Spleen (tissue), 11 donors: ENCODE data around the gene PDE6A. TPM values are rescaled to one million over a fixed set of nuclear protein-coding genes. Genes with fewer than 3 reads are reported as not detected.

Experiments
- DNase-seq: peaks from one replicate; pipeline ENCODE4 v3.0.0-alpha.2; 2020
- H3K27ac ChIP-seq, 8 donors: fragments of 200-600 bp; sonication (generic) in 7 of 8; 1 replicate in 4 of 8; 2 replicates in 4 of 8; pipeline versions ENCODE4 v1.5.0 to v1.8.0; 2016 to 2021; ENCODE audit warnings: inconsistent platforms in 4 of 8, mild to moderate bottlenecking in 4 of 8, moderate library complexity in 1 of 8
- H3K27me3 ChIP-seq, 7 donors: fragments of 200-600 bp; sonication (generic) in 6 of 7; replicated peaks in 1 of 7; 1 replicate in 4 of 7; 2 replicates in 3 of 7; pipeline versions ENCODE4 v1.5.0 to v1.8.0; 2016 to 2021; ENCODE audit warnings: inconsistent platforms in 3 of 7, mild to moderate bottlenecking in 1 of 7
- H3K36me3 ChIP-seq, 6 donors: fragments of 200-600 bp; sonication (generic) in 5 of 6; 1 replicate in 4 of 6; 2 replicates in 2 of 6; pipeline versions ENCODE4 v1.5.0 to v1.8.0; 2016 to 2021; ENCODE audit warnings: inconsistent platforms in 2 of 6
- H3K4me1 ChIP-seq, 6 donors: fragments of 200-600 bp; sonication (generic) in 5 of 6; 1 replicate in 3 of 6; 2 replicates in 3 of 6; pipeline versions ENCODE4 v1.5.0 to v1.8.0; 2016 to 2021; ENCODE audit warnings: inconsistent platforms in 3 of 6
- H3K4me3 ChIP-seq, 8 donors: fragments of 200-600 bp; sonication (generic) in 7 of 8; 1 replicate in 4 of 8; 2 replicates in 4 of 8; pipeline versions ENCODE4 v1.5.0 to v1.8.0; 2016 to 2021; ENCODE audit warnings: inconsistent platforms in 4 of 8, mild to moderate bottlenecking in 4 of 8, moderate library complexity in 2 of 8
- H3K9me3 ChIP-seq, 8 donors: fragments of 200-600 bp; sonication (generic) in 7 of 8; 1 replicate in 4 of 8; 2 replicates in 4 of 8; pipeline versions ENCODE4 v1.5.0 to v1.8.0; 2016 to 2021; ENCODE audit warnings: inconsistent platforms in 4 of 8
- POLR2A ChIP-seq, 3 donors: fragments of 450-650 bp; IDR thresholded peaks; one replicate each; pipeline ENCODE4 v1.5.1; 2017; ENCODE audit warnings: antibody characterized with exemption in 3 of 3, mild to moderate bottlenecking in 1 of 3
- POLR2AphosphoS5 ChIP-seq, 3 donors: sonication (generic); formaldehyde crosslinking; IDR thresholded peaks; one replicate each; pipeline ENCODE4 v1.5.1; 2017; ENCODE audit warnings: antibody characterized with exemption in 3 of 3
- WGBS, 5 donors: extraction: QIAGEN DNeasy Blood & Tissue Kit in 3 of 5; methylation state at CpG; one replicate each; pipeline versions ENCODE4 v1.1.5 to v1.1.7; 2013 to 2018; 5-methylcytosine and 5-hydroxymethylcytosine counted together
- intact Hi-C: fragments of 100-400 bp; cut with DNase I; formaldehyde crosslinking; loops from one replicate; pipeline ENCODE4 v1.15.0; 2023; ENCODE audit warnings: low total_unique reads
- polyA plus RNA-seq, 3 donors: library from polyadenylated mRNA; stranded (reverse); fragments of 200-250 nt; gene quantifications; one replicate each; pipeline ENCODE4 v1.2.1, GENCODE V29; 2013
- small RNA-seq, 4 donors: library from RNA; depleted of rRNA; stranded (forward); fragments of <200 nt; gene quantifications; one replicate each; pipeline ENCODE3, GENCODE V24; 2016
- total RNA-seq, 7 donors: library from RNA; depleted of rRNA in 3 of 7; stranded (reverse); fragments of >200 nt in 3 of 7; fragmentation: NEBNext Ultra II Directional in 4 of 7; extraction: Animal tissue kit (Norgen Biotek cat#: 25700) in 4 of 7; gene quantifications; one replicate each; pipeline versions ENCODE4 v1.1.0 to v1.2.1, GENCODE V29; 2016 to 2021
- TF ChIP-seq, protein P1 (sequence below), 11 experiments: fragments of 200-600 bp in 7 of 11; fragments of 450-650 bp in 4 of 11; sonication (generic) in 4 of 11; IDR thresholded peaks in 8 of 11; conservative IDR thresholded peaks in 3 of 11; 1 replicate in 7 of 11; 2 replicates in 4 of 11; pipeline versions ENCODE4 v1.4.0 to v1.8.0; 2016 to 2021; ENCODE audit warnings: antibody characterized with exemption in 11 of 11, inconsistent platforms in 4 of 11, mild to moderate bottlenecking in 1 of 11
- donor health status: healthy with polysubstance abuse.
- donor health status: DM: no; HTN: no; CAD: no; lungs with moderate emphysema.
- donor health status: DM: no; HTN: no; CAD: no.
- donor health status: Bipolar disorder and iron deficiency.
- donor health status: healthy.
- donor health status: DM: no; HTN: no; CAD: no.
- donor health status: DM: yes; HTN: yes; CAD: no.

Gene PDE6A
- total and polyA plus RNA-seq, 10 donors = not detected

DNA sequence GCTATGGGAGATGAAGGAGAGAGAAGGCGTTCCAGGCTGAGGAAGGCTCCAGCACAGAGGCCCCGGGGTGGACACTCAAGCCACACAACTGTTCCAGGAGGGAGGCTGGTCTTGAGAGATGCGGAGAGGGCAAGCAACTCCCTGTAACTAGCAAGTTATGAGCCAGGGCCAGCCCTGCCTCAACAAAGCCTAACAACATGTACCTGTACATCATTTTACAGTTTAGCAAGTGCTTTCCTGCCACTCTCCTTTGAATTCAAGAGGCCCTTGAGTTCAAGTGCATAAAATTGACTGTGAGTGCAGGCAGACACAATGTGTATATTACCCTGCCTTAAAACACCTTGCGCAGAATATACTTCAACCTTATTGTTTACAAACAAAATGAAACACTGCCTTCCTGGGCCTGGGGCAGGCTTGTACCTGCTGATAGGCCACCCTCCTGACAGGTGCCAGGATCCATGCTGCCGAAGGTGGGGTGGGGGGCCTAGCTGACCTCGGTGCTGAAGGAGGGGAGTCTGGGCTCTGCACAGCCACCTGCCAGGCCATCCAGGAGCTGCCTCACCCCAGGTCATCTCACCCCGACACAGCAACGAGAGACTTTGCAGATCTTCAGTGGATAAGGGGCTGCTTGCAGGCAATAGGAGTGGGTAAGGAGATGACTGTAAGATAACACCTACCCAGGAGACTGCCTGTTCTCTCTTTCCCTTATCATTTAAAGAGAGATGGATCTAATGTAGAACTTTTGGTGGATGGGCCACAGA lies 134.5 kb downstream of the PDE6A start:
- H3K27ac ChIP-seq = no peak overlapping the region
- no peaks in the 10 kb centered on the region for H3K27me3 ChIP-seq
- intact Hi-C loops = no loop called here
- no peak overlapping the region for H3K4me3 ChIP-seq
- no peaks in the 10 kb centered on the region for H3K36me3 ChIP-seq
- no peaks in the 10 kb centered on the region for H3K9me3 ChIP-seq
- no peak for TF ChIP-seq POLR2A (IDR thresholded peaks at IDR 0.05)
- 87 to 94% (median 90%) methylated on average over 8 of the region's 8 CpGs for WGBS, 5 donors
- DNase-seq = peak; percentile 64
- peaks cover 0 to 13% (median 6%) of the 10 kb centered on the region in 6 donors for H3K4me1 ChIP-seq

DNA sequence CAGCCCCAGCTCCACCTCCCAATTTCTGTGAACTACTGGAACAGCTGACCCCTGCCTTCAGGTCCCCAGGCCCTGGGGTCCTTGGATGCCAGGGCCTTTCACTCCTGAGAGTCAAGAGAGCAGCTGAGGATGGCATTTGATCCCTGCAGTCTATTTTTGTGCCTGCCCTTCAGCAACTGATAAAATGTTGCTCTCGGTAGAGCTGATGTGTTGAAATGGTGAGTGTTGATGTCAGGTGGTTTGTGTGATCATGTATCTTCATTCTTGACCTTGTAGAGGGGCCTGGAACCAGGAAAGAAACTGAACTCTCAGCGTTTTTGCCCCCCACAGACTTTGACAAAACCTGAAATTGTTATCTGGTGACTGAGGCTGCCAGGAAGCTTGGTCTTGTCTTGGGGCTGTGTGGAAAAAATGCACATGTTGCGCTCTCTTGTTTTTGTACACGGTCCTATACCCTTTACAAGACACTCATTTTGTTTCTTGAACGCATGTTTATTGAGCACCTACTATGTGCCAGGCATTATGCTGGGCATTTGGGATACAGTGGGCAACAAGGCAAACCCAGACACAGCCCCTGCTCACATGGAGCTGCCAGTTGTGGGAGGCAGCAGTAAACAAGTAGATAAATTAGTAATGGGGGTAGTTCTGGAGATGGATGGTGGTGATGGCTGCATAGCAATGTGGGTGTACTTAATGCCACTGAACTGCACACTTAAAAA lies 136.2 kb downstream of the PDE6A start:
- H3K27ac ChIP-seq = no peak overlapping the region
- H3K9me3 ChIP-seq = no peaks in the 10 kb centered on the region
- peaks cover 0 to 22% (median 6%) of the 10 kb centered on the region in 6 donors for H3K4me1 ChIP-seq
- intact Hi-C loops = no loop called here
- no peak overlapping the region for H3K4me3 ChIP-seq
- 78 to 89% (median 80%) methylated on average over 5 of the region's 5 CpGs for WGBS, 5 donors
- no peaks in the 10 kb centered on the region for H3K27me3 ChIP-seq
- DNase-seq = peak; percentile 10
- no peaks in the 10 kb centered on the region for H3K36me3 ChIP-seq
- TF ChIP-seq, protein P1, sequence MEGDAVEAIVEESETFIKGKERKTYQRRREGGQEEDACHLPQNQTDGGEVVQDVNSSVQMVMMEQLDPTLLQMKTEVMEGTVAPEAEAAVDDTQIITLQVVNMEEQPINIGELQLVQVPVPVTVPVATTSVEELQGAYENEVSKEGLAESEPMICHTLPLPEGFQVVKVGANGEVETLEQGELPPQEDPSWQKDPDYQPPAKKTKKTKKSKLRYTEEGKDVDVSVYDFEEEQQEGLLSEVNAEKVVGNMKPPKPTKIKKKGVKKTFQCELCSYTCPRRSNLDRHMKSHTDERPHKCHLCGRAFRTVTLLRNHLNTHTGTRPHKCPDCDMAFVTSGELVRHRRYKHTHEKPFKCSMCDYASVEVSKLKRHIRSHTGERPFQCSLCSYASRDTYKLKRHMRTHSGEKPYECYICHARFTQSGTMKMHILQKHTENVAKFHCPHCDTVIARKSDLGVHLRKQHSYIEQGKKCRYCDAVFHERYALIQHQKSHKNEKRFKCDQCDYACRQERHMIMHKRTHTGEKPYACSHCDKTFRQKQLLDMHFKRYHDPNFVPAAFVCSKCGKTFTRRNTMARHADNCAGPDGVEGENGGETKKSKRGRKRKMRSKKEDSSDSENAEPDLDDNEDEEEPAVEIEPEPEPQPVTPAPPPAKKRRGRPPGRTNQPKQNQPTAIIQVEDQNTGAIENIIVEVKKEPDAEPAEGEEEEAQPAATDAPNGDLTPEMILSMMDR (IDR thresholded peaks at IDR 0.05 in 8 of 11, conservative IDR thresholded peaks at IDR 0.05 in 3 of 11) = no peak
- TF ChIP-seq POLR2AphosphoS5 (IDR thresholded peaks at IDR 0.05) (no peak), POLR2A (IDR thresholded peaks at IDR 0.05) (no peak)

Small RNA genes within 50 kb of the gene (small RNA-seq; reads per million reads assigned to genes)
- gene RF00019 = 0 reads per million in 4 donors

Other genes starting within 250 kb of the PDE6A start
- 1 to 10 TPM; 4.4 to 9.1 (median 7.1) TPM for gene PPARGC1B, start 214.5 kb downstream of the PDE6A start, total RNA-seq
- gene PPARGC1B, start 214.5 kb downstream of the PDE6A start, polyA plus RNA-seq = 1 to 10 TPM in 1 of 3 donors, under 1 TPM in 2; 0.61 to 1.7 (median 0.76) TPM
- 10 to 100 TPM in 5 of 7 donors, 1 to 10 TPM in 2; 8.5 to 14.8 (median 10.6) TPM for gene SLC26A2, start 16.0 kb upstream of the PDE6A start, total RNA-seq
- gene SLC26A2, start 16.0 kb upstream of the PDE6A start, polyA plus RNA-seq = 1 to 10 TPM; 1.9 to 2.4 (median 2.0) TPM
- 1 to 10 TPM; 2.4 to 5.8 (median 3.7) TPM for gene TIGD6, start 55.9 kb upstream of the PDE6A start, total RNA-seq
- 1 to 10 TPM; 2.5 to 3.5 (median 2.6) TPM for gene TIGD6, start 55.9 kb upstream of the PDE6A start, polyA plus RNA-seq
- 10 to 100 TPM; 28.0 to 51.7 (median 43.2) TPM for gene HMGXB3, start 55.9 kb upstream of the PDE6A start, total RNA-seq
- gene HMGXB3, start 55.9 kb upstream of the PDE6A start, polyA plus RNA-seq = 10 to 100 TPM; 14.3 to 16.1 (median 15.7) TPM
- 100 to 1,000 TPM; 285 to 429 (median 312) TPM for gene CSF1R, start 141.8 kb upstream of the PDE6A start, total RNA-seq
- 10 to 100 TPM; 23.1 to 30.1 (median 28.2) TPM for gene CSF1R, start 141.8 kb upstream of the PDE6A start, polyA plus RNA-seq
- 100 to 1,000 TPM in 3 of 7 donors, 10 to 100 TPM in 4; 66.8 to 144 (median 97.1) TPM for gene PDGFRB, start 211.1 kb upstream of the PDE6A start, total RNA-seq
- gene PDGFRB, start 211.1 kb upstream of the PDE6A start, polyA plus RNA-seq = 10 to 100 TPM; 12.8 to 27.4 (median 14.2) TPM
- gene CDX1, start 222.0 kb upstream of the PDE6A start, total RNA-seq = under 1 TPM in 2 of 7 donors, not detected in 5; 0.25 to 0.47 TPM
- gene CDX1, start 222.0 kb upstream of the PDE6A start, polyA plus RNA-seq = 1 to 10 TPM in 1 of 3 donors, under 1 TPM in 2; 0.26 to 1.3 (median 0.41) TPM
- not detected for gene SLC6A7, start 245.3 kb upstream of the PDE6A start, total RNA-seq
- under 1 TPM in 2 of 3 donors, not detected in 1; 0.03 to 0.10 TPM for gene SLC6A7, start 245.3 kb upstream of the PDE6A start, polyA plus RNA-seq